ENCODE data around the gene BABAM2. TPM values are rescaled to one million over a fixed set of nuclear protein-coding genes. Genes with fewer than 3 reads are reported as not detected.

BABAM2 gene
- total and polyA plus RNA-seq, 4 donors, result 9.9 to 17.0 (median 13.9) TPM

DNA sequence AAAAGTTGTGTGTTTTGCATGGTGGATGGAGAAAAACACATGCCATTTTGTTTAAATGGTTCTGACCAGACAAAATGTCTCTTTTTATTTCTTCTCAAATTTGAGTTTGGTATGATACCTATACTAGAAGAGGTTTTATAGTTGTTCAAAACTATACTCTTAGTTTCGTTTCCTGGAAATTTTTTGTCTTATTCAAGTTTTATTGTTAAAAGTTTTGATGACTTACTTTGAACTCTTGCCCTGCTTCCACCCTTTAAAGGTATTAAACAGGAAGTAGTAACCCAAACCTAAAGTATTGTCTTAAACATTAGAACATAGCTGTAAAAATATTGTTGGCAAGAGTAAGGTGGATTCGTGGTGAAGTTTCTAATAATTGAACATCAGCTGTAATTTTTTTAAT, 98.2 kb downstream of the BABAM2 start:
- Histone ChIP-seq H3K27me3 (ENCODE audit: control insufficient read depth in 4 of 4, insufficient read depth in 4 of 4, low read length in 3 of 4) (no peaks in the 10 kb centered on the region), H3K36me3 (ENCODE audit: control insufficient read depth in 4 of 4, insufficient read depth in 3 of 4, low read depth in 1 of 4, low read length in 3 of 4) (no peaks in the 10 kb centered on the region), H3K9me3 (ENCODE audit: control insufficient read depth in 4 of 4, low read length in 3 of 4) (peaks cover 0 to 2% (median 0%) of the 10 kb centered on the region in 4 donors), H3K4me1 (ENCODE audit: control insufficient read depth in 4 of 4, insufficient read depth in 4 of 4, low read length in 3 of 4) (no peaks in the 10 kb centered on the region), H3K9ac (ENCODE audit: low read depth in 1 of 2, low read length in 2 of 2) (no peak overlapping the region), H3K4me3 (ENCODE audit: low read depth in 1 of 3, low read length in 3 of 3) (no peak overlapping the region), H3K27ac (ENCODE audit: low read depth in 1 of 2, low read length in 2 of 2) (no peak overlapping the region)
- WGBS, result 88% methylated on average over 2 of the region's 2 CpGs
- TF ChIP-seq, protein P1, sequence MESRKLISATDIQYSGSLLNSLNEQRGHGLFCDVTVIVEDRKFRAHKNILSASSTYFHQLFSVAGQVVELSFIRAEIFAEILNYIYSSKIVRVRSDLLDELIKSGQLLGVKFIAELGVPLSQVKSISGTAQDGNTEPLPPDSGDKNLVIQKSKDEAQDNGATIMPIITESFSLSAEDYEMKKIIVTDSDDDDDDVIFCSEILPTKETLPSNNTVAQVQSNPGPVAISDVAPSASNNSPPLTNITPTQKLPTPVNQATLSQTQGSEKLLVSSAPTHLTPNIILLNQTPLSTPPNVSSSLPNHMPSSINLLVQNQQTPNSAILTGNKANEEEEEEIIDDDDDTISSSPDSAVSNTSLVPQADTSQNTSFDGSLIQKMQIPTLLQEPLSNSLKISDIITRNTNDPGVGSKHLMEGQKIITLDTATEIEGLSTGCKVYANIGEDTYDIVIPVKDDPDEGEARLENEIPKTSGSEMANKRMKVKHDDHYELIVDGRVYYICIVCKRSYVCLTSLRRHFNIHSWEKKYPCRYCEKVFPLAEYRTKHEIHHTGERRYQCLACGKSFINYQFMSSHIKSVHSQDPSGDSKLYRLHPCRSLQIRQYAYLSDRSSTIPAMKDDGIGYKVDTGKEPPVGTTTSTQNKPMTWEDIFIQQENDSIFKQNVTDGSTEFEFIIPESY (IDR thresholded peaks at IDR 0.05), result no peak
- TF ChIP-seq TAF1 (conservative IDR thresholded peaks at IDR 0.05) (no peak), YY1 (IDR thresholded peaks at IDR 0.05) (no peak), FOXA1 (IDR thresholded peaks at IDR 0.05) (no peak), FOXA2 (IDR thresholded peaks at IDR 0.05) (no peak), SP1 (IDR thresholded peaks at IDR 0.05) (no peak), RAD21 (IDR thresholded peaks at IDR 0.05) (no peak), JUND (IDR thresholded peaks at IDR 0.05) (no peak), CTCF (IDR thresholded peaks at IDR 0.05; ENCODE audit: low read depth, low read length, missing input control) (no peak), GABPA (IDR thresholded peaks at IDR 0.05 in 1 of 2, conservative IDR thresholded peaks at IDR 0.05 in 1 of 2) (no peak), EGR1 (IDR thresholded peaks at IDR 0.05; ENCODE audit: low read depth in 2 of 2) (no peak)
- no peak for DNase-seq (ENCODE audit: low spot score)

GRCh38 chr2:27989149-27989548, 98.6 kb downstream of the BABAM2 start:
- no peaks in the 10 kb centered on the region for H3K27me3 ChIP-seq (ENCODE audit: control insufficient read depth in 4 of 4, insufficient read depth in 4 of 4, low read length in 3 of 4)
- TF ChIP-seq REST (IDR thresholded peaks at IDR 0.05), result no peak
- TF ChIP-seq, protein P1 (IDR thresholded peaks at IDR 0.05), result no peak
- no peak for TF ChIP-seq FOXA1 (IDR thresholded peaks at IDR 0.05)
- no peak for TF ChIP-seq HNF4A (conservative IDR thresholded peaks at IDR 0.05)
- no peak for TF ChIP-seq TAF1 (conservative IDR thresholded peaks at IDR 0.05)
- TF ChIP-seq, protein P2, sequence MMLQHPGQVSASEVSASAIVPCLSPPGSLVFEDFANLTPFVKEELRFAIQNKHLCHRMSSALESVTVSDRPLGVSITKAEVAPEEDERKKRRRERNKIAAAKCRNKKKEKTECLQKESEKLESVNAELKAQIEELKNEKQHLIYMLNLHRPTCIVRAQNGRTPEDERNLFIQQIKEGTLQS (IDR thresholded peaks at IDR 0.05), result no peak
- TF ChIP-seq MAX (IDR thresholded peaks at IDR 0.05), result no peak
- TF ChIP-seq EGR1 (IDR thresholded peaks at IDR 0.05; ENCODE audit: low read depth in 2 of 2), result no peak
- no peak for TF ChIP-seq RAD21 (IDR thresholded peaks at IDR 0.05)
- TF ChIP-seq NR2F2 (IDR thresholded peaks at IDR 0.05), result no peak
- 99% methylated on average over 2 of the region's 2 CpGs for WGBS
- H3K9me3 ChIP-seq (ENCODE audit: control insufficient read depth in 4 of 4, low read length in 3 of 4), result no peaks in the 10 kb centered on the region
- no peak overlapping the region for H3K4me3 ChIP-seq (ENCODE audit: low read depth in 1 of 3, low read length in 3 of 3)
- no peak for DNase-seq (ENCODE audit: low spot score)
- no peak overlapping the region for H3K9ac ChIP-seq (ENCODE audit: low read depth in 1 of 2, low read length in 2 of 2)
- no peaks in the 10 kb centered on the region for H3K36me3 ChIP-seq (ENCODE audit: control insufficient read depth in 4 of 4, insufficient read depth in 3 of 4, low read depth in 1 of 4, low read length in 3 of 4)
- no peak overlapping the region for H3K27ac ChIP-seq (ENCODE audit: low read depth in 1 of 2, low read length in 2 of 2)
- no peaks in the 10 kb centered on the region for H3K4me1 ChIP-seq (ENCODE audit: control insufficient read depth in 4 of 4, insufficient read depth in 4 of 4, low read length in 3 of 4)

Measured in liver (tissue), 9 donors.